ENCODE results near the gene PADI2. TPM values are rescaled to one million over a fixed set of nuclear protein-coding genes. Genes with fewer than 3 reads are reported as not detected.

The PADI2 gene
- total RNA-seq, 1 experiment from 2014 or later = 14.0 TPM

DNA sequence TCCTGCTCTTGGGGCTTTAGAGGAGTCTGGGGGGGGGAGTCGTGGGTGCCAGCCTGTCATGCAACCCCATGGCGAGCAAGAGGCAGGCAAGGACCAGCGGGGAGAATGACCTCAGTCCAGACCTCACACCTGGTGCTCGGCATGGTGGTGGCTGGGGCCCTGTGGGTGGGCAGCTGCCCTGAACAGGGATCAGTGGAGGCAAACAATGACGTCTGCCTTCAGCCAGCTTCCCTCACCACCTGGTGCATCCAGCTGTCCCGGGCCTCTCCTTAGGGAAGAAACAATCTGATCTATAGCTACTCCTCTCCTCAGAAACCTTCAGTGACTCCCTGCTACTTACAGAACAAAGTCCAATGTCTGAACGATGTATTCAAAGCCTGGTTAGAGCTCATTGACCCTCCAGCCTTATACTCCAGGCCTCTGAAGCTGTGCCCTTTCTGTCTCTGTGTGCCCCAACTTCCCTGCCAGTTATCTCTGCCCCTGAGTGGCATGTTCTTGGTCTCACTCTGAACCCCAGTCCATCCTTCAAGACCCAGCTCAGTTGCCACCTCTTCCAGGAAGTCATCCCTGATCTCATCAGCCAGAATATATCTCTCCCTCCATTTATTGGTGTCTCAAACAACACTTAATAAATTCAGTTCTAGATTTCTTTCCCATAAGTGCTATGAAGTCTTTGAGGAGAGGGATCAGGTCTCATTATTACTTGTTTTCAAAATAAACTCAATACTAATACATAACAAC lies 6.6 kb downstream of the PADI2 start:
- intact Hi-C loops (cut with micrococcal nuclease; ENCODE audit: unreplicated experiment) = no loop called here
- CTCF ChIA-PET = no interaction called here
- H3K4me3 ChIP-seq = no peak overlapping the region

DNA sequence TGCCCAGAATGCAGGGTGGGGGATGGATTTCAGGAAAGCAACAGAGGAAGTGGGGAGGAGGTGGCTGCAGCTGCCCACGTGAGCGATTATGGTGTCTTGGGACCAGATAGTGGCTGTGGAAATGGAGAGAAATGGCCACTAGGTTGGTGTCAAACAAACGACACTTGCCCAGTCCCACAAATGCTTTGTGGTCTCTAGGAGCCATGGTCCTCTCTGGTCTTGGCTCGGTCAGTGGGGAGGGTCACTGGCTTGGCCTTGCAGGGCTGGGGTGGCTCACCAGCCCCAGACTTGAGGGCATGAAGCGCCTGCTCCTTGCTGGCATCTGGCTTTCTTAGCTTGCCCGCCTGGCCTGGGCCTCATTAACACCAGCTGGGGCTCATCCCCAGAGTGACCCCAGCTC lies 7.2 kb downstream of the PADI2 start:
- TF ChIP-seq, protein P1, sequence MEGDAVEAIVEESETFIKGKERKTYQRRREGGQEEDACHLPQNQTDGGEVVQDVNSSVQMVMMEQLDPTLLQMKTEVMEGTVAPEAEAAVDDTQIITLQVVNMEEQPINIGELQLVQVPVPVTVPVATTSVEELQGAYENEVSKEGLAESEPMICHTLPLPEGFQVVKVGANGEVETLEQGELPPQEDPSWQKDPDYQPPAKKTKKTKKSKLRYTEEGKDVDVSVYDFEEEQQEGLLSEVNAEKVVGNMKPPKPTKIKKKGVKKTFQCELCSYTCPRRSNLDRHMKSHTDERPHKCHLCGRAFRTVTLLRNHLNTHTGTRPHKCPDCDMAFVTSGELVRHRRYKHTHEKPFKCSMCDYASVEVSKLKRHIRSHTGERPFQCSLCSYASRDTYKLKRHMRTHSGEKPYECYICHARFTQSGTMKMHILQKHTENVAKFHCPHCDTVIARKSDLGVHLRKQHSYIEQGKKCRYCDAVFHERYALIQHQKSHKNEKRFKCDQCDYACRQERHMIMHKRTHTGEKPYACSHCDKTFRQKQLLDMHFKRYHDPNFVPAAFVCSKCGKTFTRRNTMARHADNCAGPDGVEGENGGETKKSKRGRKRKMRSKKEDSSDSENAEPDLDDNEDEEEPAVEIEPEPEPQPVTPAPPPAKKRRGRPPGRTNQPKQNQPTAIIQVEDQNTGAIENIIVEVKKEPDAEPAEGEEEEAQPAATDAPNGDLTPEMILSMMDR (conservative IDR thresholded peaks at IDR 0.05) = no peak
- no peak for TF ChIP-seq EZH2 (IDR thresholded peaks at IDR 0.05; ENCODE audit: low read depth)
- H3K36me3 ChIP-seq (ENCODE audit: low read depth) = no peaks in the 10 kb centered on the region
- no peak overlapping the region for H3K27ac ChIP-seq
- H3K79me2 ChIP-seq (ENCODE audit: low read depth) = no peaks in the 10 kb centered on the region
- no peaks in the 10 kb centered on the region for H3K4me1 ChIP-seq (replicated peaks; ENCODE audit: insufficient read depth)
- no peaks in the 10 kb centered on the region for H4K20me1 ChIP-seq (ENCODE audit: insufficient read depth)
- H2AFZ ChIP-seq = no peak overlapping the region
- intact Hi-C loops (cut with micrococcal nuclease; ENCODE audit: unreplicated experiment) = no loop called here
- no peaks in the 10 kb centered on the region for H3K27me3 ChIP-seq (ENCODE audit: insufficient read depth, low read depth)
- BruUV-seq (replicated peaks) = no TSS peak
- no peaks in the 10 kb centered on the region for H3F3A ChIP-seq (ENCODE audit: insufficient read depth, low read depth)
- no peaks in the 10 kb centered on the region for H3K9me2 ChIP-seq (ENCODE audit: insufficient read depth)
- POLR2A ChIA-PET (ENCODE audit: unreplicated experiment) = no interaction called here
- no peaks in the 10 kb centered on the region for H3K9me3 ChIP-seq (ENCODE audit: insufficient read depth, low read depth)
- H3K4me3 ChIP-seq = no peak overlapping the region
- no peak overlapping the region for H3K4me2 ChIP-seq
- DNase-seq = no peak
- CTCF ChIA-PET = no interaction called here

More for the DNA sequence above, 6.6 kb downstream of the PADI2 start:
- no peak overlapping the region for H3K4me2 ChIP-seq
- no peak for DNase-seq
- no peaks in the 10 kb centered on the region for H3K9me2 ChIP-seq (ENCODE audit: insufficient read depth)
- no peaks in the 10 kb centered on the region for H3K9me3 ChIP-seq (ENCODE audit: insufficient read depth, low read depth)
- no peak overlapping the region for H3K27ac ChIP-seq
- POLR2A ChIA-PET (ENCODE audit: unreplicated experiment) = no interaction called here
- H3K27me3 ChIP-seq (ENCODE audit: insufficient read depth, low read depth) = no peaks in the 10 kb centered on the region
- TF ChIP-seq EZH2 (IDR thresholded peaks at IDR 0.05; ENCODE audit: low read depth) = no peak
- TF ChIP-seq, protein P1 (conservative IDR thresholded peaks at IDR 0.05) = no peak
- no peaks in the 10 kb centered on the region for H3K36me3 ChIP-seq (ENCODE audit: low read depth)
- no peaks in the 10 kb centered on the region for H4K20me1 ChIP-seq (ENCODE audit: insufficient read depth)
- H3K79me2 ChIP-seq (ENCODE audit: low read depth) = no peaks in the 10 kb centered on the region
- no TSS peak for BruUV-seq (replicated peaks)
- no peaks in the 10 kb centered on the region for H3K4me1 ChIP-seq (replicated peaks; ENCODE audit: insufficient read depth)
- H3F3A ChIP-seq (ENCODE audit: insufficient read depth, low read depth) = no peaks in the 10 kb centered on the region
- no peak overlapping the region for H2AFZ ChIP-seq

DNA sequence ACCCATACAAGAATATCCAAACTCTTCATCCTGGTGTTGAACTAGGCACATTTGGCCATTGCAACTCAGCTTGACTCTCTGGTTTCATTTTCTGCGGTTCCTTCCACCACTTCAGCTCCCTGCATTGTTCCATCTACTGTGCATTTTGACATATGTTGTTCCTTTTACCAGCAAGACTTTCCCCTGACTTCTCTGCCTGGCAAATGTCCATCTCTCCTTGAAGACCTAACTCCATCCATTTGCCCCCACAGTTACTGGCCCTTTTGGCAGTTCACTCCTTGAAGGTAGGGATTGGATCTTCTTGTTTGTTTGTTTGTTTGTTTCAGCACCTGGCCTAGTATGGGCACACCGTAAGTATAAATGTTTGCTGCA lies 8.7 kb downstream of the PADI2 start:
- BruUV-seq (replicated peaks) = no TSS peak
- no peaks in the 10 kb centered on the region for H3F3A ChIP-seq (ENCODE audit: insufficient read depth, low read depth)
- H3K9me2 ChIP-seq (ENCODE audit: insufficient read depth) = no peaks in the 10 kb centered on the region
- H3K79me2 ChIP-seq (ENCODE audit: low read depth) = no peaks in the 10 kb centered on the region
- no peaks in the 10 kb centered on the region for H3K36me3 ChIP-seq (ENCODE audit: low read depth)
- no peak overlapping the region for H2AFZ ChIP-seq
- TF ChIP-seq, protein P1 (conservative IDR thresholded peaks at IDR 0.05) = no peak
- TF ChIP-seq EZH2 (IDR thresholded peaks at IDR 0.05; ENCODE audit: low read depth) = no peak
- DNase-seq = no peak
- H3K27me3 ChIP-seq (ENCODE audit: insufficient read depth, low read depth) = no peaks in the 10 kb centered on the region
- H3K4me3 ChIP-seq = no peak overlapping the region
- no peaks in the 10 kb centered on the region for H3K9me3 ChIP-seq (ENCODE audit: insufficient read depth, low read depth)
- no peaks in the 10 kb centered on the region for H3K4me1 ChIP-seq (replicated peaks; ENCODE audit: insufficient read depth)
- POLR2A ChIA-PET (ENCODE audit: unreplicated experiment) = no interaction called here
- no peak overlapping the region for H3K4me2 ChIP-seq
- intact Hi-C loops (cut with micrococcal nuclease; ENCODE audit: unreplicated experiment) = no loop called here
- CTCF ChIA-PET = no interaction called here
- no peaks in the 10 kb centered on the region for H4K20me1 ChIP-seq (ENCODE audit: insufficient read depth)
- no peak overlapping the region for H3K27ac ChIP-seq

Data from PC-9 (cell line).